GM19238 (cell line): ENCODE data around the gene ACTR5.

ENCODE experiments used
- DNase-seq: peaks from one replicate; pipeline ENCODE4 v3.0.0; 2011; ENCODE audit warnings: low spot score; ENCODE audit not compliant: insufficient read length

ACTR5 gene

GRCh38 chr20:38728911-38729642 lies 19.2 kb upstream of the ACTR5 start:
- DNase-seq, result no peak

GRCh38 chr20:38729767-38730166 lies 18.5 kb upstream of the ACTR5 start:
- DNase-seq, result no peak

GRCh38 chr20:38730167-38730988 lies 17.9 kb upstream of the ACTR5 start:
- DNase-seq, result no peak

DNA sequence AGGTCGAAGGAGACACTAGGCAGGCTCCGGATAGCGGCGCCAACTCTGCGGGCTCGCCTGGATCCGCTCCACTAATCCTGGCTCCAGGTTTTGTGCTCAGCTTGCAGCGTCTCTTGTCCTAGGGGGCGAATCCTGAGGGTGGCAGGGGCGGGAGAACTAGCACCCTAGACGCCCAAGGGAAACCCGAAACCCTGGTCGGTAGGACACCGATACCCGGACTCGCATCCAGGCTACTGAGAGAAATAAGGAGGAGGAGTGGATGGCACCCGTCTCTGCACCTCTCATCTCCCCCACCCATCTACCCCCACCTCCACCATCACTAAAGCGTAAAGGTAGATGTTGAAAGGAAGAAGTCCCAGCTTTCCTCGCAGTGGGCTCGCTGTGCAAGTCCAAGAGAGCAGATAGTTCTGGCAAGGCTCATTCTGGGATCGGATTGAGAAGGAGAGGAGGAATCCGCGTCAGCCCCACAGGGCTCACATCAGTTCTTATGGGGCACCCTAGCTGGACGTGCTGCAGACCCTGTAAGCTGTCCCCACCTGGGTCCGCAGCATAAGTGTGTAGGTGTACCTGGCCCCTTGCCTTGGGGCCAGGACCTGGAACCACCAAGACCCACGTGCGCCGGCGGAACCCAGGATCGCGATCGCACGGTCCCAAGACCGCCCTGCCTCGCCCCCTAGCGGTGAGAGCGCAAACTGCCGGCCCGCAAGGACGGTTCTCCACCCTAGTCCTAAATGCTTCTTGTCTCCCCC lies 17.1 kb upstream of the ACTR5 start:
- peak; percentile 65 for DNase-seq

GRCh38 chr20:38731738-38732113 lies 16.5 kb upstream of the ACTR5 start:
- DNase-seq, result no peak

GRCh38 chr20:38732981-38733380 lies 15.3 kb upstream of the ACTR5 start:
- DNase-seq, result no peak

- no peak for DNase-seq
Measured at GRCh38 chr20:38735172-38735571, 13.1 kb upstream of the ACTR5 start.

DNA sequence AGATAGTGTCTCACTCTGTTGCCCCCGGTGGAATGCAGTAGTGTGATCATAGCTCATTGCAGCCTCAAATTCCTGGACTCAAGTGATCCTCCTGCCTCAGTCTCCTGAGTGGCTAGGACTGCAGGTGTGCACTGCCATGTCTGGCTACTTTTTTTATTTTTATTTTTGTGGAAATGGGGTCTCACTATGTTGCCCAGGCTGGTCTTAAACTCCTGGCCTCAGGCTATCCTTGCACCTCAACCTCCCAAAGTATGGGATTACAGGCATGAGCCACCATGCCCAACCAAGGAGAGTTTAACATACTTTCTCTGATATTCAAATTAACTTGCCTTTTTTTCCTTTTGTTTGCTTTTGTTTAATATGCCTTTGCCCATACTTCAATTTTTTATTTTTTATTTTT lies 10.4 kb upstream of the ACTR5 start:
- no peak for DNase-seq

DNA sequence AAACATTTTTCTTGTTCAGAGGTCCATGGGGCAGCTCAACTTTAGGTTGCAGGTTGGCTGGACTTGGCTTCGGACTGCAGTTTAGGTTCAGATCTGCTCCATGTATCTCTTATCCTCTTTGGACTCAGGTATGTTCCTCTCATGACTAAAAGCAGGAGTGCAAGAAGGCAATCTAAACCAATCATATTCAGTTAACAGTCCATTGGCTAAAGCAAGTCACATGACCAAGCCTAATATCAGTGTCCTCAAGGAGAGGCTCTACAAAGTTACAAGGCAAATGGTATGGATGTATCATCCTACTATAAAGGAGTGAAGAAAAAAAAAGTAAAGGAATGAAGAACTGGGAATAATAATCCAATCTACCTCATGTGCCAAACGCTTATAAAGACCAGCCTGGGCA lies 2.5 kb upstream of the ACTR5 start:
- DNase-seq, result no peak

DNA sequence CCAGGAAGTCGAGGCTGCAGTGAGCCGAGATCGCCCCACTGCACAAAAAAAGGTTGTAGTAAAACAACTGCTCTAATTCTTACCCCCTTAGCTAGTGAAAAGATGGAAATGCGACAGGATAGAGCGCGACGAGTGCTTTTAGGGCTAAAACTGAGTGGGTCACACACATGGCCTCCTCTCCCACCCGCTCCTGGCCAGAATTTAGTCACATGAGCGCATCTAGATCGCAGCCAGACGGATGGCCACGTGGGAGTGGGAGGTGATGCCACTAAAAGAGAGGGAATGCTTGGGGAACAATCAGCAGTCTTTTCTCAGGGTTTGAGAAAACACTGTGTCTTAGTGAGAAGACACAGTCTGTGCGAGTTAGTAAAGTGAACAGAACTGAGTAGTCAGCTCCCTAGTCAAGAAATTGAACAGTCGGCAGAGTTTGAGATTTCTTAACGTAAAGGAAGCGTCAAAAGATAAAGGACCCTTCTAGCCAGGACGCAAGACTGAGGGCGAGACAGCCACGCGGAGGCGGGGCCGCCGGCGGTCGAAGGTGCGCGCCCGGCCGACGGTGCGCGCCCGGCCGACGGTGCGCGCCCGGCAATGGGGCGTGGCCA lies 664 bp upstream of the ACTR5 start:
- no peak for DNase-seq

DNA sequence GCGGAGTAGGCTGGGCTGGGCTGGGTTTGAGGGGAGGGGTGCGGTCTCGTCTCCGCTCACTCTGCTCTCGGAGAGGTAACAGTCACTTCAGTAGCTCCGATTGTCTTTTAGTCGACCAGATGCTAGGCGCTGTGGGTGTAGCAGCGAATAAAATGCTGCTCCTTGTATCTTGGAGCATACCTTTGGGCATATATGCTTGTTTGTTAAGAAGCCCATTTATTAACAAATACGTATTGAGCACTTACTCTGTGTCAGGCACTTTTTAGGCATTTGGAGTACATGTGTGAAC lies 545 bp downstream of the ACTR5 start:
- DNase-seq, result no peak

DNA sequence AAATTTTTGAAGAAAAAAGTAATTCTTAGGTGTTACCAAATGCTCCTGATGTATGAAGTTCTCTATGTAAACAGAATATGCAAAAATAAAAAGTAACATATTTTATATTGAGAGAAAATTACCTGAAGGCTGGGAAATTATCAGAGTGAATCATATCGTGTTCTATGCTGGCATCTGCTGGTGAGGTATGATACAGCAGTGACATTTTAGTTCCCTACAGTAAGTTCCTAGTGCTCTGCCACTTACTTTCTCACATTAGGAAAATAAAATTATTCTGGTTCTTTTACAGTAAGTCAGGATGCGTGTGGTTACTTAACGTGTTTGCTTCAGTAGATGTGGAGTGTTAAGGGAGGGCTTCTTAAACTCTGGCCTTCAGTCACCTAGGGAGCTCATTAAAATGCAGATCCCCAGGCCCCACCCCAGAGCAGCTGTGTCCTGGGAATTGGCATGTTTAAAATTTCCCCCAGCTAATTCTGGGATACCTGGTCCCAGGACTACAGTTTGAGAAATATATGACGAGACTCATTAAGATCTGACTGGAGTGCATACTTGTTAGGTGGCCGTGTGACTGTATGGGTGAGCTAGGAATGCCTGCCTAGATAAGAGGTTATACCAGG lies 3.2 kb downstream of the ACTR5 start:
- DNase-seq, result no peak

GRCh38 chr20:38752029-38752428 lies 3.8 kb downstream of the ACTR5 start:
- DNase-seq, result no peak

GRCh38 chr20:38754924-38755323 lies 6.7 kb downstream of the ACTR5 start:
- no peak for DNase-seq

DNA sequence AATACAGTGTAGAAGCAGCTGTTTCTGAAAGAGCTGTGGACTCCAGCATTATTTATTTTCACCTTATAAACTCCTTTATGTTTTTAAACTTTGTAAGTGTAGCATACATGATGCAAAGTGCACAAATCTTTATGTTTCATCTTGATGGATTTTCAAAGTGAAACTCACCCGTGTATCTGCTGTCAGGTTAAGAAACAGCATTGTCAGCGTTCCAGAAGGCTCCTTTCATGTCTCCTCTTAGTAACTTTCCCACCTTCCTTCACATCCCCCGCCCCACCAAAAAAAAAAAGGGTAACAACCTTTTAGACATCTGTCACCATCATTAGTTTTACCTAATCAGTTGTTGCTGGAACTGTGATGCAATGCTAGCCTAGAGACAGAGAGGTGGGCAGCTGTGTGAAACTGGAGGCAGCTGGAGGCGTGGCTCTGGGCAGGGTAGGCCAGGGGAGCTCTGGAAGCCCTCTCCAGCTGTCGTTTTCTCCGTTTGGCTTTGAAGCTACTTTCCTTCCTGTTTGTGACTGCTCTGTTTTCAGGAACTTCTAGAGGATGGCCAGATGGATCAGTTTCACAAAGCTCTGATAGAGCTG lies 7.2 kb downstream of the ACTR5 start:
- no peak for DNase-seq

DNA sequence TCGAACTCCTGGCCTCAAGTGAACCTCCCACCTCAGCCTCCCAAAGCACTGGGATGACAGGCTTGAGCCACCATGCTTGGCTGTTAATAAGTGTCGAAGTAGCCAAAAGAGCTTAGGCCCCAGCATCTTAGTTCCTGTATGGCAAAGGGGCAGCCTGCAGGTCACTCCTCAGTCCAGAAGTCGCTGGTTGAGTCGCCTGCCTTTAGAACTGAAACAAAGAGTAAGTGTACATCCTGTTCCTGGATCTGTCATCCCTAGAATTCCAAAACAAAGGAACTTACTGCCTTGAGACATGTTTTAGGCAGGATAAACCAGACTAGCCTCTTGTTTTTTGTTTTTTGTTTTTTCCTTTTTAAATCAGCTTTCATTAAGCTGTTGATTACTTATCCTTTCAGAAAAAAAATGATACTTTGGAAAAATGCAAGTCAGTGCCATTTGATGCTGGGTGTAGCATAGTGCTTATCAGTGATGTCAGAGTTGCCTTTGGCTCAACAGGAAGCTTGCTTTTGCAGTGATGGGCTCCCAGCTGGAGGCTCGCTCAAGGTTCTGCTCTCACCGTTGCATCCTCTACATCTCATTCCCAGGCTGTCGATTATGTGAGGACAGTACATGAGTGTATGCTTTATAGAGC lies 9.0 kb downstream of the ACTR5 start:
- no peak for DNase-seq

DNA sequence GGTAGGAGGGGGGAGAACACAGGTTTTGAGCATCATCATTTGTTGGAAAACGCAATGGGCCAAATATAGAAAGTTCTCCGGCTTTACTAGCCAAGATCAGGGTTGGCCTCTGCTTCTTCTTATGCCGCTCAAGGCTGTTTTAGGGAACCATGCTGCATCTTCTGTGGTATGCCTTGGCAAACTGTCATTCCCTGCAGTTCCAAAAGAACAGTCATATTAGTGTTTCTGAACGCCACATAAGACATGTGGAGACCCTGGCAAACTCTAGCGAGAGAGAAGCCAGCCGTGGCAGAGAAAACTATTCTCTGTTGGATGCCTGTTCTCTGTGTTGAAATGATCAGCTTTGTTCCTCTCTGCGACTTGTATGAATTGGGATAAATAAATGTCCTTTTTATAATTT lies 10.8 kb downstream of the ACTR5 start:
- DNase-seq, result no peak

DNA sequence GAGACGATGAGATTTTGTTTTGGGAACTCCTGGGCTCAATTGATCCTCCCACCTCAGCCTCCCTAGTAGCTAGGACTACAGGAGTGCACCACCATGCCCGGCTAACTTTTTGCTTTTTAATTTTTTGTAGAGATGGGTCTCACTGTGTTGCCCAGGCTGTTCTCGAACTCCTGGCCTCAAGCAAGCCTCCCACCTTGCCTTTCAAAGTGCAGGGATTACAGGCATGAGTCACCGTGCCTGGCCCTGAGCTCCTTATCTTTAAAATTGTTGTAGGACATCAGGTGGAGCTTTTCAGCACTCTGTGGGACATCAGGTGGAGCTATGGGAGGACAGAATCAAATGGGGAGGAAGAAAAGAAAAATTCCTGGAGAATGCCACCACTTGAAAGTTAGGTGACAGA lies 12.7 kb downstream of the ACTR5 start:
- DNase-seq, result no peak

- no peak for DNase-seq
Measured at GRCh38 chr20:38762174-38762573, 13.9 kb downstream of the ACTR5 start.

- DNase-seq, result no peak
Measured at GRCh38 chr20:38763616-38764015, 15.4 kb downstream of the ACTR5 start.
